K562 (cell line): ENCODE data around the gene PYGM. TPM values are rescaled to one million over a fixed set of nuclear protein-coding genes. Genes with fewer than 3 reads are reported as not detected.

Experiments used
- CEBPB ChIP-seq: fragments of 450-650 bp; IDR thresholded peaks from 2 replicates; pipeline ENCODE4 v1.6.1; 2016; ENCODE audit warnings: missing genetic modification characterization, missing compliant biosample characterization
- DMBX1 ChIP-seq: fragments of 250-450 bp; sonication (Bioruptor Pico); IDR thresholded peaks from 2 replicates; pipeline ENCODE4 v1.8.0; 2022; ENCODE audit warnings: inconsistent platforms, mild to moderate bottlenecking, moderate library complexity, borderline replicate concordance
- HNRNPH1 ChIP-seq: fragments of 200-400 bp; formaldehyde crosslinking; optimal IDR thresholded peaks from 2 replicates; pipeline ENCODE3; 2017; ENCODE audit warnings: low read depth, mild to moderate bottlenecking, low read length, moderate library complexity
- HSF4 ChIP-seq: fragments of 250-450 bp; sonication (Bioruptor Pico); IDR thresholded peaks from 2 replicates; pipeline ENCODE4 v2.1.2; 2022; ENCODE audit warnings: mild to moderate bottlenecking, moderate library complexity, borderline replicate concordance
- NR3C1 ChIP-seq: sonication (generic); formaldehyde crosslinking; IDR thresholded peaks from 2 replicates; pipeline ENCODE4 v1.8.1; 2022; ENCODE audit warnings: missing genetic modification reagents
- PCBP1 ChIP-seq: fragments of 200-400 bp; formaldehyde crosslinking; IDR thresholded peaks from 2 replicates; pipeline ENCODE4 v1.6.1; 2018; ENCODE audit warnings: mild to moderate bottlenecking, low read depth, low read length; ENCODE audit not compliant: poor library complexity, severe bottlenecking
- SRSF1 ChIP-seq: fragments of 200-400 bp; formaldehyde crosslinking; IDR thresholded peaks from 2 replicates; pipeline ENCODE4 v1.6.1; 2017; ENCODE audit warnings: mild to moderate bottlenecking, low read depth, low read length, moderate library complexity
- SUPT5H ChIP-seq: fragments of 450-650 bp; IDR thresholded peaks from 2 replicates; pipeline ENCODE4 v1.6.1; 2016
- ZNF224 ChIP-seq: sonication (generic); formaldehyde crosslinking; IDR thresholded peaks from 2 replicates; pipeline ENCODE4 v1.8.0; 2022; ENCODE audit warnings: mild to moderate bottlenecking, missing genetic modification reagents
- ZNF282 ChIP-seq: sonication (generic); formaldehyde crosslinking; IDR thresholded peaks from 2 replicates; pipeline ENCODE4 v1.8.1; 2023; ENCODE audit warnings: missing genetic modification reagents
- polyA plus RNA-seq, 8 experiments: library from polyadenylated mRNA; depleted of rRNA in 4 of 8; stranded (reverse) in 5 of 8; unstranded in 3 of 8; fragments of >200 nt; fragmentation: Nextera tagmentation in 2 of 8; fragmentation: Illumina TruSeq in 1 of 8; extraction: Ambion mirVana in 2 of 8; extraction: Trizol in 1 of 8; gene quantifications; 2 replicates each; pipeline versions ENCODE4 v1.2.1 to v1.2.3, GENCODE V29; 2011 to 2014; ENCODE audit warnings: inconsistent platforms in 1 of 8, missing spikeins in 1 of 8
- total RNA-seq, 7 experiments: library from RNA; depleted of rRNA in 6 of 7; stranded (reverse); fragments of >200 nt in 6 of 7; fragmentation: Illumina TruSeq in 2 of 7; extraction: Trizol in 2 of 7; gene quantifications; 2 replicates each; pipeline versions ENCODE4 v1.2.1 to v1.2.3, GENCODE V29; 2011 to 2021; ENCODE audit warnings: low replicate concordance in 1 of 7
- TF ChIP-seq, protein P1 (sequence below), 2 experiments: fragments of 450-650 bp in 1 of 2; sonication (generic) in 1 of 2; formaldehyde crosslinking in 1 of 2; IDR thresholded peaks in 1 of 2; conservative IDR thresholded peaks in 1 of 2; 2 replicates each; pipeline versions ENCODE4 v1.6.1 to v1.8.1; 2016 to 2023; ENCODE audit warnings: mild to moderate bottlenecking in 2 of 2, moderate library complexity in 2 of 2, inconsistent platforms in 1 of 2, missing genetic modification reagents in 1 of 2
- TF ChIP-seq, protein P2 (sequence below), 3 experiments: fragments of 200-800 bp in 1 of 3; fragments of 250-450 bp in 1 of 3; fragments of 450-650 bp in 1 of 3; sonication (Bioruptor Pico) in 1 of 3; sonication (Bioruptor generic) in 1 of 3; formaldehyde crosslinking in 1 of 3; IDR thresholded peaks; 2 replicates each; pipeline versions ENCODE4 v1.6.1 to v1.8.0; 2016 to 2022; ENCODE audit warnings: mild to moderate bottlenecking in 2 of 3, missing genetic modification characterization in 2 of 3, missing compliant biosample characterization in 1 of 3, moderate library complexity in 1 of 3
- TF ChIP-seq, protein P3 (sequence below): fragments of 450-650 bp; formaldehyde crosslinking; IDR thresholded peaks from 2 replicates; pipeline ENCODE4 v1.4.0; 2020; ENCODE audit warnings: mild to moderate bottlenecking, moderate library complexity
- TF ChIP-seq, protein P4 (sequence below): sonication (generic); formaldehyde crosslinking; IDR thresholded peaks from 2 replicates; pipeline ENCODE4 v1.8.0; 2022; ENCODE audit warnings: missing genetic modification reagents, mild to moderate bottlenecking, borderline replicate concordance

The PYGM gene
- total and polyA plus RNA-seq, 9 of the 15 experiments (the other 6 are each of a cell fraction or from before 2014, with no cell fraction given), result 0.07 to 1.5 (median 0.68) TPM

DNA sequence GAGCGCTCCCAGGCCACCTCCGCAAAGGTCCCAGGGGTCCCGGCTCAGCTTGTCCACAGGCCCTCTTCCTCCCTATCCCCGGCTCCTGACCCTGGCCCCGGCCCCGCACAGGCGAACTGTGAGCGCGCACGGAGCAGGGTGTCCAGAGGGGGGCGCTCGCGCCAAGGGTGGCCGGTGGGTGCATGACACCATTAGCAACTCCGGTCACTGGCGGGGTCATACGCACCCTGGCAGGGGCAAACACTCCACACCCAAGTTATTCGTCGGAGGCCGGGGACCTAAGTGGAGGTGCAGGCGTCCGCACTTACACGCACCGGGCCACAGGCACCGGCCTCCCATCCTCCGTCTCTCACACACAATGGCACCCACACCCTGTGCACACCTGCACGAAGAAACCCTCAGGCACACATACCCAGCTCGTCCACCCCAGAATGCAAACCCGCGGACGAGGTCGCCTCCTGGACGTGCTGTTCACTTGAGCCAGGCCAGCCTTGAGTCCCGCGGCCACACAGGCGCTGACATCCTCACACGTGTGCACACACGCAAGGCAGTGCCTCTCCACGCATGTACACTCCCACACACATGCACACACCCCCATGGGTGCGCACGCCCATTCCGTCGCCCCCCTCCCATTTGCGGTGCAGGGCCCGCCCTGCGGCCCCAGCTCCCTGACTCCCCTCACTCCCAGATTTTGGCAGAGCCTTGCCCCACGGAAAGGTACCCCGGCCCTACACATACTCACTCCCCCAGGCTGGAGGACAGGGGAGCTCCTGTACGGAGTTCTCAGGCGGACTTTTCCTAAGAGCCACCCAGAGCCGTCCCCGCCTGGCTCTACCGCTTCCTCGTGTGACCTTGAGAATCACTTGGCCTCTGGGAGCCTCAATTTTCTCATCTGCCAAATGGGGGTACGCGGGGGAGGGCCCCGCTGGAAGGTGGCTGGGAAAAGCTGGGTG is 15.9 kb downstream of the PYGM start, which contains the start of gene RASGRP2 (continued):
- TF ChIP-seq DMBX1 (CRISPR knock-in tag) (no peak), CEBPB (tag) (no peak), PCBP1 (peak; percentile 18), SUPT5H (no peak), NR3C1 (CRISPR knock-in tag) (no peak), ZNF282 (CRISPR knock-in tag) (no peak), HSF4 (no peak), HNRNPH1 (no peak), SRSF1 (no peak), ZNF224 (no peak)
- TF ChIP-seq, protein P1, sequence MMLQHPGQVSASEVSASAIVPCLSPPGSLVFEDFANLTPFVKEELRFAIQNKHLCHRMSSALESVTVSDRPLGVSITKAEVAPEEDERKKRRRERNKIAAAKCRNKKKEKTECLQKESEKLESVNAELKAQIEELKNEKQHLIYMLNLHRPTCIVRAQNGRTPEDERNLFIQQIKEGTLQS (IDR thresholded peaks at IDR 0.05), result no peak
- TF ChIP-seq, protein P1 (CRISPR knock-in tag; conservative IDR thresholded peaks at IDR 0.05), result no peak
- TF ChIP-seq, protein P2, sequence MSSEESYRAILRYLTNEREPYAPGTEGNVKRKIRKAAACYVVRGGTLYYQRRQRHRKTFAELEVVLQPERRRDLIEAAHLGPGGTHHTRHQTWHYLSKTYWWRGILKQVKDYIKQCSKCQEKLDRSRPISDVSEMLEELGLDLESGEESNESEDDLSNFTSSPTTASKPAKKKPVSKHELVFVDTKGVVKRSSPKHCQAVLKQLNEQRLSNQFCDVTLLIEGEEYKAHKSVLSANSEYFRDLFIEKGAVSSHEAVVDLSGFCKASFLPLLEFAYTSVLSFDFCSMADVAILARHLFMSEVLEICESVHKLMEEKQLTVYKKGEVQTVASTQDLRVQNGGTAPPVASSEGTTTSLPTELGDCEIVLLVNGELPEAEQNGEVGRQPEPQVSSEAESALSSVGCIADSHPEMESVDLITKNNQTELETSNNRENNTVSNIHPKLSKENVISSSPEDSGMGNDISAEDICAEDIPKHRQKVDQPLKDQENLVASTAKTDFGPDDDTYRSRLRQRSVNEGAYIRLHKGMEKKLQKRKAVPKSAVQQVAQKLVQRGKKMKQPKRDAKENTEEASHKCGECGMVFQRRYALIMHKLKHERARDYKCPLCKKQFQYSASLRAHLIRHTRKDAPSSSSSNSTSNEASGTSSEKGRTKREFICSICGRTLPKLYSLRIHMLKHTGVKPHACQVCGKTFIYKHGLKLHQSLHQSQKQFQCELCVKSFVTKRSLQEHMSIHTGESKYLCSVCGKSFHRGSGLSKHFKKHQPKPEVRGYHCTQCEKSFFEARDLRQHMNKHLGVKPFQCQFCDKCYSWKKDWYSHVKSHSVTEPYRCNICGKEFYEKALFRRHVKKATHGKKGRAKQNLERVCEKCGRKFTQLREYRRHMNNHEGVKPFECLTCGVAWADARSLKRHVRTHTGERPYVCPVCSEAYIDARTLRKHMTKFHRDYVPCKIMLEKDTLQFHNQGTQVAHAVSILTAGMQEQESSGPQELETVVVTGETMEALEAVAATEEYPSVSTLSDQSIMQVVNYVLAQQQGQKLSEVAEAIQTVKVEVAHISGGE (CRISPR knock-in tag; IDR thresholded peaks at IDR 0.05), result no peak
- TF ChIP-seq, protein P3, sequence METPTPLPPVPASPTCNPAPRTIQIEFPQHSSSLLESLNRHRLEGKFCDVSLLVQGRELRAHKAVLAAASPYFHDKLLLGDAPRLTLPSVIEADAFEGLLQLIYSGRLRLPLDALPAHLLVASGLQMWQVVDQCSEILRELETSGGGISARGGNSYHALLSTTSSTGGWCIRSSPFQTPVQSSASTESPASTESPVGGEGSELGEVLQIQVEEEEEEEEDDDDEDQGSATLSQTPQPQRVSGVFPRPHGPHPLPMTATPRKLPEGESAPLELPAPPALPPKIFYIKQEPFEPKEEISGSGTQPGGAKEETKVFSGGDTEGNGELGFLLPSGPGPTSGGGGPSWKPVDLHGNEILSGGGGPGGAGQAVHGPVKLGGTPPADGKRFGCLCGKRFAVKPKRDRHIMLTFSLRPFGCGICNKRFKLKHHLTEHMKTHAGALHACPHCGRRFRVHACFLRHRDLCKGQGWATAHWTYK (CRISPR knock-in tag), result no peak
- TF ChIP-seq, protein P4, sequence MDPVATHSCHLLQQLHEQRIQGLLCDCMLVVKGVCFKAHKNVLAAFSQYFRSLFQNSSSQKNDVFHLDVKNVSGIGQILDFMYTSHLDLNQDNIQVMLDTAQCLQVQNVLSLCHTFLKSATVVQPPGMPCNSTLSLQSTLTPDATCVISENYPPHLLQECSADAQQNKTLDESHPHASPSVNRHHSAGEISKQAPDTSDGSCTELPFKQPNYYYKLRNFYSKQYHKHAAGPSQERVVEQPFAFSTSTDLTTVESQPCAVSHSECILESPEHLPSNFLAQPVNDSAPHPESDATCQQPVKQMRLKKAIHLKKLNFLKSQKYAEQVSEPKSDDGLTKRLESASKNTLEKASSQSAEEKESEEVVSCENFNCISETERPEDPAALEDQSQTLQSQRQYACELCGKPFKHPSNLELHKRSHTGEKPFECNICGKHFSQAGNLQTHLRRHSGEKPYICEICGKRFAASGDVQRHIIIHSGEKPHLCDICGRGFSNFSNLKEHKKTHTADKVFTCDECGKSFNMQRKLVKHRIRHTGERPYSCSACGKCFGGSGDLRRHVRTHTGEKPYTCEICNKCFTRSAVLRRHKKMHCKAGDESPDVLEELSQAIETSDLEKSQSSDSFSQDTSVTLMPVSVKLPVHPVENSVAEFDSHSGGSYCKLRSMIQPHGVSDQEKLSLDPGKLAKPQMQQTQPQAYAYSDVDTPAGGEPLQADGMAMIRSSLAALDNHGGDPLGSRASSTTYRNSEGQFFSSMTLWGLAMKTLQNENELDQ (CRISPR knock-in tag), result no peak
